HG02763 (cell line): ENCODE data around the gene COX4I1.

Experiments
- ATAC-seq: cut with Tn5 transposase; IDR thresholded peaks from one replicate; pipeline ENCODE4 v1.9.1; 2021; ENCODE audit warnings: mild to moderate bottlenecking, moderate library complexity; ENCODE audit not compliant: unreplicated experiment

COX4I1 gene

GRCh38 chr16:85838381-85838780 lies 38.9 kb downstream of the COX4I1 start:
- ATAC-seq, result no peak

- ATAC-seq, result no peak
These were observed 39.5 kb downstream of the COX4I1 start for GRCh38 chr16:85838876-85839585.

GRCh38 chr16:85839681-85840240 lies 40.3 kb downstream of the COX4I1 start:
- no peak for ATAC-seq

GRCh38 chr16:85840395-85840794 lies 40.9 kb downstream of the COX4I1 start:
- ATAC-seq, result no peak

GRCh38 chr16:85840801-85841200 lies 41.3 kb downstream of the COX4I1 start:
- ATAC-seq, result no peak

GRCh38 chr16:85842435-85842834 lies 42.9 kb downstream of the COX4I1 start:
- no peak for ATAC-seq

GRCh38 chr16:85842848-85843247 lies 43.4 kb downstream of the COX4I1 start:
- ATAC-seq, result no peak

- no peak for ATAC-seq
These were observed 44.1 kb downstream of the COX4I1 start for GRCh38 chr16:85843471-85844168.

GRCh38 chr16:85844169-85844481 lies 44.6 kb downstream of the COX4I1 start:
- ATAC-seq, result no peak

- no peak for ATAC-seq
These were observed 45.3 kb downstream of the COX4I1 start for GRCh38 chr16:85844786-85845185.

GRCh38 chr16:85845266-85845665 lies 45.8 kb downstream of the COX4I1 start:
- ATAC-seq, result no peak

- no peak for ATAC-seq
These were observed 47.0 kb downstream of the COX4I1 start for GRCh38 chr16:85846461-85846860.

- no peak for ATAC-seq
These were observed 47.5 kb downstream of the COX4I1 start for GRCh38 chr16:85847036-85847435.

GRCh38 chr16:85847681-85848601 lies 48.4 kb downstream of the COX4I1 start:
- ATAC-seq, result no peak

GRCh38 chr16:85848986-85849385 lies 49.5 kb downstream of the COX4I1 start:
- ATAC-seq, result no peak

GRCh38 chr16:85849388-85849787 lies 49.9 kb downstream of the COX4I1 start:
- ATAC-seq, result no peak

GRCh38 chr16:85850344-85850880 lies 50.9 kb downstream of the COX4I1 start:
- ATAC-seq, result no peak

- ATAC-seq, result no peak
These were observed 51.7 kb downstream of the COX4I1 start for GRCh38 chr16:85851034-85851785.

- no peak for ATAC-seq
These were observed 54.4 kb downstream of the COX4I1 start for GRCh38 chr16:85853547-85854545.
